Measurements from ENCODE around the gene C1QTNF9. TPM values are rescaled to one million over a fixed set of nuclear protein-coding genes. Genes with fewer than 3 reads are reported as not detected.

C1QTNF9 gene
- total and polyA plus RNA-seq, 4 donors: 0.20 to 0.82 (median 0.31) TPM

- no peak overlapping the region for H3K27ac ChIP-seq (ENCODE audit: low read depth, low read length)
- H3K4me3 ChIP-seq (ENCODE audit: low read depth, low read length): no peak overlapping the region
- WGBS (ENCODE audit: insufficient coverage): 78% methylated on average over 7 of the region's 7 CpGs
- H3K4me1 ChIP-seq (ENCODE audit: control insufficient read depth, insufficient read depth, low read length): peaks cover 24% of the 10 kb centered on the region
- no peak for DNase-seq (ENCODE audit: low read depth in 4 of 6, low spot score in 6 of 6)
- H3K27me3 ChIP-seq (ENCODE audit: control insufficient read depth, insufficient read depth, low read length): no peaks in the 10 kb centered on the region
- no peaks in the 10 kb centered on the region for H3K9me3 ChIP-seq (ENCODE audit: control insufficient read depth, insufficient read depth, low read length)
- peaks cover 27% of the 10 kb centered on the region for H3K36me3 ChIP-seq (ENCODE audit: control insufficient read depth, insufficient read depth, low read length)
These were observed 28.7 kb upstream of the C1QTNF9 start for GRCh38 chr13:24280720-24281119.

- no peaks in the 10 kb centered on the region for H3K27me3 ChIP-seq (ENCODE audit: control insufficient read depth, insufficient read depth, low read length)
- DNase-seq (ENCODE audit: low read depth in 4 of 6, low spot score in 6 of 6): no peak
- peaks cover 24% of the 10 kb centered on the region for H3K4me1 ChIP-seq (ENCODE audit: control insufficient read depth, insufficient read depth, low read length)
- H3K27ac ChIP-seq (ENCODE audit: low read depth, low read length): no peak overlapping the region
- no peaks in the 10 kb centered on the region for H3K9me3 ChIP-seq (ENCODE audit: control insufficient read depth, insufficient read depth, low read length)
- 95% methylated on average over 13 of the region's 18 CpGs for WGBS (ENCODE audit: insufficient coverage)
- H3K36me3 ChIP-seq (ENCODE audit: control insufficient read depth, insufficient read depth, low read length): peaks cover 34% of the 10 kb centered on the region
- no peak overlapping the region for H3K4me3 ChIP-seq (ENCODE audit: low read depth, low read length)
These were observed 28.0 kb upstream of the C1QTNF9 start for GRCh38 chr13:24281188-24282008.

GRCh38 chr13:24282256-24282655 is 27.1 kb upstream of the C1QTNF9 start:
- Histone ChIP-seq H3K4me1 (ENCODE audit: control insufficient read depth, insufficient read depth, low read length) (peaks cover 24% of the 10 kb centered on the region), H3K27ac (ENCODE audit: low read depth, low read length) (no peak overlapping the region), H3K36me3 (ENCODE audit: control insufficient read depth, insufficient read depth, low read length) (peaks cover 43% of the 10 kb centered on the region), H3K4me3 (ENCODE audit: low read depth, low read length) (no peak overlapping the region), H3K27me3 (ENCODE audit: control insufficient read depth, insufficient read depth, low read length) (no peaks in the 10 kb centered on the region), H3K9me3 (ENCODE audit: control insufficient read depth, insufficient read depth, low read length) (no peaks in the 10 kb centered on the region)
- WGBS (ENCODE audit: insufficient coverage): 46% methylated on average over 3 of the region's 4 CpGs
- DNase-seq (ENCODE audit: low read depth in 4 of 6, low spot score in 6 of 6): no peak

- no peak overlapping the region for H3K27ac ChIP-seq (ENCODE audit: low read depth, low read length)
- no peak overlapping the region for H3K4me3 ChIP-seq (ENCODE audit: low read depth, low read length)
- peaks cover 15% of the 10 kb centered on the region for H3K4me1 ChIP-seq (ENCODE audit: control insufficient read depth, insufficient read depth, low read length)
- peak in 1 of 6 donors; percentile 36 for DNase-seq (ENCODE audit: low read depth in 4 of 6, low spot score in 6 of 6)
- WGBS (ENCODE audit: insufficient coverage): 90% methylated on average over 7 of the region's 10 CpGs
- H3K36me3 ChIP-seq (ENCODE audit: control insufficient read depth, insufficient read depth, low read length): peaks cover 43% of the 10 kb centered on the region
- H3K9me3 ChIP-seq (ENCODE audit: control insufficient read depth, insufficient read depth, low read length): no peaks in the 10 kb centered on the region
- no peaks in the 10 kb centered on the region for H3K27me3 ChIP-seq (ENCODE audit: control insufficient read depth, insufficient read depth, low read length)
These were observed 24.4 kb upstream of the C1QTNF9 start for GRCh38 chr13:24284889-24285565.

GRCh38 chr13:24286624-24287023 is 22.8 kb upstream of the C1QTNF9 start:
- H3K36me3 ChIP-seq (ENCODE audit: control insufficient read depth, insufficient read depth, low read length): peaks cover 47% of the 10 kb centered on the region
- 94% methylated on average over 11 of the region's 11 CpGs for whole genome bisulfite sequencing (ENCODE audit: insufficient coverage)
- no peak for DNase-seq (ENCODE audit: low read depth in 4 of 6, low spot score in 6 of 6)
- no peaks in the 10 kb centered on the region for H3K27me3 ChIP-seq (ENCODE audit: control insufficient read depth, insufficient read depth, low read length)
- H3K27ac ChIP-seq (ENCODE audit: low read depth, low read length): no peak overlapping the region
- peaks cover 8% of the 10 kb centered on the region for H3K4me1 ChIP-seq (ENCODE audit: control insufficient read depth, insufficient read depth, low read length)
- no peak overlapping the region for H3K4me3 ChIP-seq (ENCODE audit: low read depth, low read length)
- no peaks in the 10 kb centered on the region for H3K9me3 ChIP-seq (ENCODE audit: control insufficient read depth, insufficient read depth, low read length)

GRCh38 chr13:24287748-24288287 is 21.6 kb upstream of the C1QTNF9 start:
- peaks cover 51% of the 10 kb centered on the region for H3K36me3 ChIP-seq (ENCODE audit: control insufficient read depth, insufficient read depth, low read length)
- H3K27ac ChIP-seq (ENCODE audit: low read depth, low read length): no peak overlapping the region
- no peaks in the 10 kb centered on the region for H3K4me1 ChIP-seq (ENCODE audit: control insufficient read depth, insufficient read depth, low read length)
- H3K4me3 ChIP-seq (ENCODE audit: low read depth, low read length): no peak overlapping the region
- 83% methylated on average over 8 of the region's 8 CpGs for WGBS (ENCODE audit: insufficient coverage)
- no peaks in the 10 kb centered on the region for H3K27me3 ChIP-seq (ENCODE audit: control insufficient read depth, insufficient read depth, low read length)
- no peaks in the 10 kb centered on the region for H3K9me3 ChIP-seq (ENCODE audit: control insufficient read depth, insufficient read depth, low read length)
- DNase-seq (ENCODE audit: low read depth in 4 of 6, low spot score in 6 of 6): no peak

- Histone ChIP-seq H3K27ac (ENCODE audit: low read depth, low read length) (no peak overlapping the region), H3K36me3 (ENCODE audit: control insufficient read depth, insufficient read depth, low read length) (peaks cover 51% of the 10 kb centered on the region), H3K9me3 (ENCODE audit: control insufficient read depth, insufficient read depth, low read length) (no peaks in the 10 kb centered on the region), H3K27me3 (ENCODE audit: control insufficient read depth, insufficient read depth, low read length) (no peaks in the 10 kb centered on the region), H3K4me1 (ENCODE audit: control insufficient read depth, insufficient read depth, low read length) (peaks cover 7% of the 10 kb centered on the region), H3K4me3 (ENCODE audit: low read depth, low read length) (no peak overlapping the region)
- 87% methylated on average over 4 of the region's 5 CpGs for WGBS (ENCODE audit: insufficient coverage)
- no peak for DNase-seq (ENCODE audit: low read depth in 4 of 6, low spot score in 6 of 6)
These were observed 20.5 kb upstream of the C1QTNF9 start for GRCh38 chr13:24288870-24289269.

GRCh38 chr13:24290280-24290932 is 19.0 kb upstream of the C1QTNF9 start:
- H3K9me3 ChIP-seq (ENCODE audit: control insufficient read depth, insufficient read depth, low read length): no peaks in the 10 kb centered on the region

GRCh38 chr13:24292481-24292880 is 16.9 kb upstream of the C1QTNF9 start:
- H3K36me3 ChIP-seq (ENCODE audit: control insufficient read depth, insufficient read depth, low read length): peaks cover 42% of the 10 kb centered on the region
- 49% methylated on average over 4 of the region's 6 CpGs for WGBS (ENCODE audit: insufficient coverage)
- peaks cover 13% of the 10 kb centered on the region for H3K4me1 ChIP-seq (ENCODE audit: control insufficient read depth, insufficient read depth, low read length)
- DNase-seq (ENCODE audit: low read depth in 4 of 6, low spot score in 6 of 6): no peak
- H3K27me3 ChIP-seq (ENCODE audit: control insufficient read depth, insufficient read depth, low read length): no peaks in the 10 kb centered on the region
- H3K27ac ChIP-seq (ENCODE audit: low read depth, low read length): no peak overlapping the region
- H3K4me3 ChIP-seq (ENCODE audit: low read depth, low read length): no peak overlapping the region
- H3K9me3 ChIP-seq (ENCODE audit: control insufficient read depth, insufficient read depth, low read length): no peaks in the 10 kb centered on the region

More at GRCh38 chr13:24290280-24290932, 19.0 kb upstream of the C1QTNF9 start:
- peaks cover 47% of the 10 kb centered on the region for H3K36me3 ChIP-seq (ENCODE audit: control insufficient read depth, insufficient read depth, low read length)
- H3K4me3 ChIP-seq (ENCODE audit: low read depth, low read length): no peak overlapping the region
- H3K4me1 ChIP-seq (ENCODE audit: control insufficient read depth, insufficient read depth, low read length): peaks cover 13% of the 10 kb centered on the region
- no peak for DNase-seq (ENCODE audit: low read depth in 4 of 6, low spot score in 6 of 6)
- 95% methylated on average over 18 of the region's 20 CpGs for WGBS (ENCODE audit: insufficient coverage)
- no peak overlapping the region for H3K27ac ChIP-seq (ENCODE audit: low read depth, low read length)
- H3K27me3 ChIP-seq (ENCODE audit: control insufficient read depth, insufficient read depth, low read length): no peaks in the 10 kb centered on the region

Data from spinal cord (tissue), 10 donors.